GM12864 (cell line): ENCODE data around the gene ARHGEF4.

Source experiments
- DNase-seq: peaks from one replicate; pipeline ENCODE4 v3.0.0-alpha.2; 2011; ENCODE audit warnings: low read depth
- H3K4me3 ChIP-seq: 2 replicates; pipeline ENCODE4 v1.5.1; 2011; ENCODE audit warnings: mild to moderate bottlenecking, low read depth, low read length, control low read depth
- CTCF ChIP-seq: IDR thresholded peaks from 2 replicates; pipeline ENCODE4 v1.5.1; 2011; ENCODE audit warnings: low read depth, mild to moderate bottlenecking, moderate library complexity, low read length, control low read depth, inconsistent platforms; ENCODE audit errors: missing control alignments

ARHGEF4 gene

GRCh38 chr2:130957915-130958314 lies 121.2 kb downstream of the ARHGEF4 start:
- no peak for DNase-seq
- TF ChIP-seq CTCF = no peak

GRCh38 chr2:130963196-130963848 lies 126.6 kb downstream of the ARHGEF4 start:
- no peak overlapping the region for H3K4me3 ChIP-seq
- DNase-seq = no peak
- no peak for TF ChIP-seq CTCF

More at GRCh38 chr2:130957915-130958314, 121.2 kb downstream of the ARHGEF4 start:
- no peak overlapping the region for H3K4me3 ChIP-seq

GRCh38 chr2:130963849-130964793 lies 127.4 kb downstream of the ARHGEF4 start:
- TF ChIP-seq CTCF = peak; percentile 20
- DNase-seq = no peak
- no peak overlapping the region for H3K4me3 ChIP-seq

- no peak for TF ChIP-seq CTCF
- no peak for DNase-seq
- no peak overlapping the region for H3K4me3 ChIP-seq
These were observed 128.2 kb downstream of the ARHGEF4 start for GRCh38 chr2:130964931-130965330.

GRCh38 chr2:130966149-130966774 lies 129.5 kb downstream of the ARHGEF4 start:
- no peak overlapping the region for H3K4me3 ChIP-seq
- DNase-seq = no peak
- no peak for TF ChIP-seq CTCF

GRCh38 chr2:130966775-130967490 lies 130.2 kb downstream of the ARHGEF4 start:
- no peak for DNase-seq
- TF ChIP-seq CTCF = no peak
- H3K4me3 ChIP-seq = no peak overlapping the region
